G401 (cell line): ENCODE measurements around the gene ZNF3. TPM values are rescaled to one million over a fixed set of nuclear protein-coding genes. Genes with fewer than 3 reads are reported as not detected.
"Not testable (repeated sequence)": the region's sequence is repeated elsewhere in the genome, so short reads cannot be mapped to it uniquely, and the experiment has no call there.

ENCODE experiments used
- DNase-seq: peaks from one replicate; pipeline ENCODE4 v3.0.0-alpha.2; 2015; ENCODE audit warnings: low spot score
- in situ Hi-C: cut with HindIII; loops from 2 replicates; pipeline ENCODE4 v1.10.0; 2016; ENCODE audit warnings: low sequenced_read_pairs, mixed read lengths
- total RNA-seq: library from RNA; depleted of rRNA; stranded (reverse); fragments of >200 nt; shearing (Covaris generic); gene quantifications from 2 replicates; pipeline ENCODE4 v1.2.3, GENCODE V29; 2014; rRNA removed

ZNF3 gene
- total RNA-seq = 29.9 and 38.7 TPM in 2 replicates

GRCh38 chr7:100081535-100082102 lies at the start of gene ZNF3:
Gene ZNF3, minus strand, starts transcription at chr7:100081723. Its CDS starts 4,366 bp downstream, at chr7:100077357.
- in situ Hi-C loops = no loop called here

GRCh38 chr7:100130608-100131453 lies 49.3 kb upstream of the ZNF3 start:
- in situ Hi-C loops = no loop called here
- peak; percentile 70 for DNase-seq

More at GRCh38 chr7:100081535-100082102, at the start of gene ZNF3:
- DNase-seq = peak; percentile 99

GRCh38 chr7:100130220-100130607 lies 48.7 kb upstream of the ZNF3 start:
- in situ Hi-C loops = not testable (repeated sequence)

GRCh38 chr7:100128637-100128963 lies 47.1 kb upstream of the ZNF3 start:
- in situ Hi-C loops = no loop called here
- no peak for DNase-seq

More at GRCh38 chr7:100130220-100130607, 48.7 kb upstream of the ZNF3 start:
- DNase-seq = not testable (repeated sequence)

GRCh38 chr7:100127866-100128636 lies 46.5 kb upstream of the ZNF3 start:
- peak; percentile 57 for DNase-seq
- in situ Hi-C loops = no loop called here

- in situ Hi-C loops = no loop called here
- DNase-seq = peak; percentile 96
Observed at GRCh38 chr7:100126931-100127865, 45.7 kb upstream of the ZNF3 start, which contains the start of gene MBLAC1. Gene MBLAC1, plus strand, starts transcription at chr7:100126967. Its CDS starts 429 bp downstream, at chr7:100127396.

GRCh38 chr7:100126239-100126930 lies 44.9 kb upstream of the ZNF3 start:
- DNase-seq = no peak
- in situ Hi-C loops = no loop called here

- DNase-seq = no peak
- in situ Hi-C loops = no loop called here
Observed at GRCh38 chr7:100124301-100125230, 43.0 kb upstream of the ZNF3 start.

GRCh38 chr7:100122568-100122967 lies 41.0 kb upstream of the ZNF3 start:
- DNase-seq = no peak
- in situ Hi-C loops = no loop called here

- no peak for DNase-seq
- in situ Hi-C loops = no loop called here
Observed at GRCh38 chr7:100122067-100122466, 40.5 kb upstream of the ZNF3 start.

GRCh38 chr7:100120733-100121036 lies 39.2 kb upstream of the ZNF3 start:
- DNase-seq = no peak
- in situ Hi-C loops = no loop called here

- peak; percentile 92 for DNase-seq
- in situ Hi-C loops = no loop called here
Observed at GRCh38 chr7:100119970-100120732, 38.6 kb upstream of the ZNF3 start.

GRCh38 chr7:100119072-100119969 lies 37.8 kb upstream of the ZNF3 start, which contains the start of the genes CNPY4 and TAF6:
Gene CNPY4, plus strand, starts transcription at chr7:100119634. Its CDS starts 111 bp downstream, at chr7:100119745.
Gene TAF6, minus strand, starts transcription at chr7:100119358. Its CDS starts 5,149 bp downstream, at chr7:100114209.
- in situ Hi-C loops = no loop called here
- peak; percentile 97 for DNase-seq

GRCh38 chr7:100118388-100119071 lies 37.0 kb upstream of the ZNF3 start:
- in situ Hi-C loops = no loop called here
- DNase-seq = no peak

GRCh38 chr7:100115026-100115425 lies 33.5 kb upstream of the ZNF3 start:
- no peak for DNase-seq
- in situ Hi-C loops = no loop called here
